Activated CD4-positive, CD25-positive, alpha-beta regulatory T cell treated with anti-CD3 and anti-CD28 coated beads, Interleukin-2, amount 50 U/mL, for 72 hours (primary cell): Measurements from ENCODE around the gene PTPRJ.

Source experiments
- DNase-seq: peaks from one replicate; pipeline ENCODE4 v3.0.0; 2021

The PTPRJ gene

GRCh38 chr11:48074425-48075181 lies 94.2 kb downstream of the PTPRJ start:
- DNase-seq = no peak

GRCh38 chr11:48075637-48076036 lies 95.3 kb downstream of the PTPRJ start:
- no peak for DNase-seq

GRCh38 chr11:48077251-48077650 lies 96.9 kb downstream of the PTPRJ start:
- DNase-seq = no peak

GRCh38 chr11:48078689-48079088 lies 98.3 kb downstream of the PTPRJ start:
- no peak for DNase-seq

- DNase-seq = no peak
Observed at GRCh38 chr11:48079596-48079995, 99.2 kb downstream of the PTPRJ start.

- DNase-seq = no peak
Observed at GRCh38 chr11:48080301-48080861, 100.0 kb downstream of the PTPRJ start.

- peak; percentile 48 for DNase-seq
Observed at GRCh38 chr11:48081151-48082010, 101.0 kb downstream of the PTPRJ start.

GRCh38 chr11:48082771-48083170 lies 102.4 kb downstream of the PTPRJ start:
- DNase-seq = no peak

GRCh38 chr11:48083421-48083820 lies 103.1 kb downstream of the PTPRJ start:
- DNase-seq = no peak

- no peak for DNase-seq
Observed at GRCh38 chr11:48085688-48086087, 105.3 kb downstream of the PTPRJ start.

- no peak for DNase-seq
Observed at GRCh38 chr11:48087422-48087821, 107.1 kb downstream of the PTPRJ start.

- no peak for DNase-seq
Observed at GRCh38 chr11:48087974-48088681, 107.8 kb downstream of the PTPRJ start.

- no peak for DNase-seq
Observed at GRCh38 chr11:48088682-48089050, 108.3 kb downstream of the PTPRJ start.

- no peak for DNase-seq
Observed at GRCh38 chr11:48090174-48090573, 109.8 kb downstream of the PTPRJ start.

- DNase-seq = no peak
Observed at GRCh38 chr11:48091426-48092102, 111.2 kb downstream of the PTPRJ start.

- DNase-seq = no peak
Observed at GRCh38 chr11:48093323-48093722, 113.0 kb downstream of the PTPRJ start.

- DNase-seq = no peak
Observed at GRCh38 chr11:48093795-48094642, 113.7 kb downstream of the PTPRJ start.

- no peak for DNase-seq
Observed at GRCh38 chr11:48094643-48095339, 114.4 kb downstream of the PTPRJ start.

GRCh38 chr11:48095779-48096470 lies 115.6 kb downstream of the PTPRJ start:
- DNase-seq = no peak
